Upper lobe of left lung (tissue), 6 donors: ENCODE results near the gene EFNA3. TPM values are rescaled to one million over a fixed set of nuclear protein-coding genes. Genes with fewer than 3 reads are reported as not detected.
"Not testable (repeated sequence)": the region's sequence is repeated elsewhere in the genome, so short reads cannot be mapped to it uniquely, and the experiment has no call there.

Source experiments
- ATAC-seq, 2 donors: fragments of 200-7000 bp; cut with Tn5 transposase; one replicate each; pipeline ENCODE4 v1.9.1; 2022; ENCODE audit warnings: mild to moderate bottlenecking in 2 of 2, moderate library complexity in 2 of 2; ENCODE audit not compliant: low FRiP score in 2 of 2
- DNase-seq, 2 donors: peaks; one replicate each; pipeline ENCODE4 v3.0.0-alpha.2; 2019 to 2020
- H3K27ac ChIP-seq, 4 donors: fragments of 200-600 bp; sonication (generic); one replicate each; pipeline ENCODE4 v1.5.1; 2016 to 2019
- H3K27me3 ChIP-seq, 4 donors: fragments of 200-600 bp; sonication (generic); one replicate each; pipeline ENCODE4 v1.5.1; 2017 to 2019
- H3K36me3 ChIP-seq, 4 donors: fragments of 200-600 bp; sonication (generic); one replicate each; pipeline ENCODE4 v1.5.1; 2016 to 2019
- H3K4me1 ChIP-seq, 4 donors: fragments of 200-600 bp; sonication (generic); one replicate each; pipeline ENCODE4 v1.5.1; 2018 to 2019
- H3K4me3 ChIP-seq, 4 donors: fragments of 200-600 bp; sonication (generic); one replicate each; pipeline ENCODE4 v1.5.1; 2017 to 2019; ENCODE audit warnings: mild to moderate bottlenecking in 2 of 4, moderate library complexity in 1 of 4
- H3K9me3 ChIP-seq, 4 donors: fragments of 200-600 bp; sonication (generic); one replicate each; pipeline ENCODE4 v1.5.1; 2018 to 2019
- CTCF ChIP-seq, 6 experiments: fragments of 450-650 bp in 4 of 6; fragments of 200-600 bp in 2 of 6; sonication (generic) in 2 of 6; IDR thresholded peaks; one replicate each; pipeline ENCODE4 v1.5.1; 2016 to 2019; ENCODE audit warnings: antibody characterized with exemption in 6 of 6
- EP300 ChIP-seq, 4 donors: sonication (generic); formaldehyde crosslinking; IDR thresholded peaks; one replicate each; pipeline ENCODE4 v1.5.1; 2017; ENCODE audit warnings: antibody characterized with exemption in 4 of 4, control low read depth in 2 of 4
- POLR2A ChIP-seq, 4 donors: fragments of 450-650 bp; IDR thresholded peaks; one replicate each; pipeline ENCODE4 v1.5.1; 2016 to 2017; ENCODE audit warnings: antibody characterized with exemption in 4 of 4, mild to moderate bottlenecking in 2 of 4
- POLR2AphosphoS5 ChIP-seq, 2 donors: sonication (generic); formaldehyde crosslinking; IDR thresholded peaks; one replicate each; pipeline ENCODE4 v1.5.1; 2017; ENCODE audit warnings: antibody characterized with exemption in 2 of 2
- WGBS, 2 donors: methylation state at CpG; one replicate each; pipeline ENCODE4 v1.1.5; 2017 to 2018; 5-methylcytosine and 5-hydroxymethylcytosine counted together
- total RNA-seq, 6 donors: library from RNA; depleted of rRNA in 4 of 6; stranded (reverse); fragments of >200 nt in 4 of 6; gene quantifications; one replicate each; pipeline versions ENCODE4 v1.1.0 to v1.2.1, GENCODE V29; 2016 to 2021
- donor health status: DM: no; HTN: no; CAD: no; lungs with moderate emphysema.
- donor health status: DM: no; HTN: yes; CAD: no; lungs with severe emphysema.

The EFNA3 gene
- total RNA-seq, 6 donors from 2014 or later = 0.33 to 2.1 (median 1.4) TPM

GRCh38 chr1:155110826-155111225 lies 32.2 kb downstream of the EFNA3 start:
- WGBS, 2 donors = 62 to 64% methylated on average over 8 of the region's 8 CpGs
- Histone ChIP-seq H3K36me3 (no peaks in the 10 kb centered on the region), H3K27ac (no peak overlapping the region), H3K4me3 (no peak overlapping the region), H3K27me3 (no peaks in the 10 kb centered on the region), H3K9me3 (no peaks in the 10 kb centered on the region), H3K4me1 (peaks cover 0 to 22% (median 3%) of the 10 kb centered on the region in 4 donors)
- DNase-seq (no peak), ATAC-seq (no peak)
- TF ChIP-seq CTCF (IDR thresholded peaks at IDR 0.05) = no peak
- TF ChIP-seq POLR2A (IDR thresholded peaks at IDR 0.05) = no peak
- no peak for TF ChIP-seq EP300 (IDR thresholded peaks at IDR 0.05)
- TF ChIP-seq POLR2AphosphoS5 (IDR thresholded peaks at IDR 0.05) = no peak

GRCh38 chr1:155113450-155113980 lies 34.9 kb downstream of the EFNA3 start:
- 72 to 74% methylated on average over 5 of the region's 5 CpGs for WGBS, 2 donors
- Histone ChIP-seq H3K4me3 (no peak overlapping the region), H3K4me1 (peaks cover 0 to 18% (median 5%) of the 10 kb centered on the region in 4 donors), H3K27me3 (no peaks in the 10 kb centered on the region), H3K27ac (no peak overlapping the region), H3K36me3 (no peaks in the 10 kb centered on the region), H3K9me3 (no peaks in the 10 kb centered on the region)
- DNase-seq (no peak), ATAC-seq (no peak)
- TF ChIP-seq EP300 (IDR thresholded peaks at IDR 0.05) = no peak
- TF ChIP-seq POLR2A (IDR thresholded peaks at IDR 0.05) = no peak
- no peak for TF ChIP-seq POLR2AphosphoS5 (IDR thresholded peaks at IDR 0.05)
- no peak for TF ChIP-seq CTCF (IDR thresholded peaks at IDR 0.05)

- Histone ChIP-seq H3K36me3 (no peaks in the 10 kb centered on the region), H3K4me1 (peaks cover 0 to 30% (median 10%) of the 10 kb centered on the region in 4 donors), H3K9me3 (no peaks in the 10 kb centered on the region), H3K27me3 (no peaks in the 10 kb centered on the region), H3K4me3 (no peak overlapping the region), H3K27ac (peak overlapping the region; percentile 27 to 82 (median 53))
- DNase-seq (peak in 1 of 2 donors; percentile 89), ATAC-seq (peak; percentile 58 to 90)
- no peak for TF ChIP-seq POLR2AphosphoS5 (IDR thresholded peaks at IDR 0.05)
- no peak for TF ChIP-seq EP300 (IDR thresholded peaks at IDR 0.05)
- TF ChIP-seq POLR2A (IDR thresholded peaks at IDR 0.05) = no peak
- TF ChIP-seq CTCF (IDR thresholded peaks at IDR 0.05) = no peak
- WGBS, 2 donors = 38 to 52% methylated on average over 5 of the region's 5 CpGs
These were observed 37.6 kb downstream of the EFNA3 start for GRCh38 chr1:155116113-155116764.

- no peaks in the 10 kb centered on the region for H3K36me3 ChIP-seq
- no peak overlapping the region for H3K4me3 ChIP-seq
- H3K27me3 ChIP-seq = no peaks in the 10 kb centered on the region
- ATAC-seq (no peak), DNase-seq (no peak)
- H3K9me3 ChIP-seq = no peaks in the 10 kb centered on the region
- H3K27ac ChIP-seq = no peak overlapping the region
- H3K4me1 ChIP-seq = peaks cover 0 to 36% (median 11%) of the 10 kb centered on the region in 4 donors
- WGBS, 2 donors = 78 to 79% methylated on average over 4 of the region's 4 CpGs
- TF ChIP-seq CTCF (IDR thresholded peaks at IDR 0.05) = no peak
- no peak for TF ChIP-seq POLR2A (IDR thresholded peaks at IDR 0.05)
- no peak for TF ChIP-seq EP300 (IDR thresholded peaks at IDR 0.05)
These were observed 39.0 kb downstream of the EFNA3 start for GRCh38 chr1:155117610-155118009.

GRCh38 chr1:155118090-155118489 lies 39.5 kb downstream of the EFNA3 start:
- ATAC-seq, H3K27ac ChIP-seq, DNase-seq, H3K27me3 ChIP-seq, H3K4me3 ChIP-seq, H3K9me3 ChIP-seq, H3K36me3 ChIP-seq: not testable (repeated sequence)
- 82 to 86% methylated on average over 7 of the region's 7 CpGs for WGBS, 2 donors
- H3K4me1 ChIP-seq = peaks cover 0 to 36% (median 9%) of the 10 kb centered on the region in 4 donors
